AG09309 (cell line): ENCODE data around the gene SDC1.

ENCODE experiments used
- DNase-seq: peaks from one replicate; pipeline ENCODE4 v3.0.0-alpha.2; 2010; ENCODE audit warnings: low read depth
- H3K4me3 ChIP-seq: 2 replicates; pipeline ENCODE4 v1.5.1; 2011; ENCODE audit warnings: mild to moderate bottlenecking, low read depth, low read length, moderate library complexity; ENCODE audit not compliant: control insufficient read depth
- CTCF ChIP-seq: IDR thresholded peaks from 2 replicates; pipeline ENCODE4 v1.5.1; 2011; ENCODE audit warnings: mild to moderate bottlenecking, low read depth, low read length, inconsistent platforms; ENCODE audit not compliant: insufficient read depth, control insufficient read depth; ENCODE audit errors: missing control alignments

Gene SDC1

DNA sequence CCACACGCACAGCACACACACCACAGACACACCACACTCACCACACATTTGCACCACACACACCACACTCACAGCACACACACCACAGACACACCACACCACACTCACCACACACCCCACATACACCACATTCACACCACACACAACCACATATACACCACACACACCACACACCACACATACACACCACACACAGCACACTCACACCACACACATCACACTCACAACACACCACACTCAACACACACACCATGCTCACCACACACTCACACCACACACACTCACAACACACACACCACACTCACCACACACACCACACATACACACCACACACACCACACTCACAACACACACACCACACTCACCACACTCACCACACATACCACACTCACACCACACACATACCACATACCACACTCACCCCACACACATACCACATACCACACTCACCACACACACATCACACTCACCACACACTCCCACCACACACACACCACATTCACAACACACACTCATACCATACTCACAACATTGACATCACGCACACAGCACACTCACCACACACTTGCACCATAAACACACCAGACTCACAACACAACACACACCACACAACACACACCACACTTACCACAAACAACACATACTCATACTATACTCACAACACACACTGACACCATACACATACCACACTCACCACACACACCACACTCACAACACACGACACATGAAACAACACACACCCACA lies 60.0 kb downstream of the SDC1 start:
- no peak for DNase-seq
- no peak for TF ChIP-seq CTCF
- H3K4me3 ChIP-seq: no peak overlapping the region

DNA sequence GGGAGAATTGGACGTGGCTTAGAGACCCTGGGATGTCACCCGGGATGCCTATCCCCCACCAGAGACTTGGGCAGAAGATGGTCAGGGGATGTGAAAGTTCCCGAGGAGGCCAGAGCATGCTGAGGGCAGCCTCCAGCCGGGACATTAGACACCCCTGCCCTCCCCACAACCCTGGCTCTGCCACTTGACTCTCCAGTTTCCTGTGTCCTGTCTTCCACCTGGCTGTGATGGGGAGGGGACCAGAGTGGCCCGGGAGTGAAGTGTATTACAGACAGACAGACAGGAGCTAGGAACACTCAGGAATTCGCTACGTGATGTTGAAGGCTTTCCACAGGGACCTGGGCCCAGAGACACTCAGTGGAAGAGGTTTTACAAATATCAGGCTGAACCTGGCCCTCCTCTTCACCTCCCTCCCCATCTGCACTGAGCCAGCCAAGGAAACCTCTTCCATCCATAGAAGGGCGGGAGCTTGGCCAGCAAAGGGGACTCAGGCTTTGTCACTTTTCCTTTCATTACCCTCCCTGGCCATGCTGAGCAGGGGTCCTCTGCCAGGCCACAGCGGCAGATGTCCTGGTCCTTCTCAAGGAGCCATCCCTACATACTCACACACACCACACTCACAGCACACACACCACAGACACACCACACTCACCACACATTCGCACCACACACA lies 60.7 kb downstream of the SDC1 start:
- H3K4me3 ChIP-seq: no peak overlapping the region
- no peak for TF ChIP-seq CTCF
- DNase-seq: no peak

DNA sequence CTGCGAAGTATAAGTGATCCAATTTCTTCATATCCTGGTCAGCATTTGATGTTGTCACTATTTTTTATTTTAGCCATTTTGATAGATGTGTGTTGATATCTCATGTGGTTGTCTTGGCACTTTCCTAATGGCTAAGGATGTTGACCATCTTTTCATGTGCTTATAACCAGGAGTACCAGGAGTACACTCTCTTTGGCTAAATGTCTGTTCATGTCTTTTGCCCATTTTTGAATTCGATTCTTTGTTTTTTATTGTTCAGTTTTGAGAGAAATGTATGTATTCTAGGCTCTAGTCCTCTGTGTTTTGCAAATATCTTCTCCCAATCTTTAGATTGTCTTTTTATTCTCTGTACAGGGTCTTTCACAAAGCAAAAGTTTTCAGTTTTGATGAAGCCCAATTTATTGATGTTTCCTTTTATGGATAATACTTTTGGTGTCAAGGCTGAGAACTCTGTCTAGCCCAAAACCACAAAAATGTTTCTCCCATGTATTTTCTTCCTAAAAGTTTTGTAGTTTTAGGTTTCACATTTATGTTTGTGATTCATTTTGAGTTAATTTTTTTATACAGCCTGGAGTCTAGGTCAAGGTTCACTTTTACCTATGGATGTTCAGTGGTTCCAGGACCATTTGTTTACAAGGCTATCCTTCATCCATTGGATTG lies 65.4 kb downstream of the SDC1 start:
- DNase-seq: no peak
- H3K4me3 ChIP-seq: no peak overlapping the region
- TF ChIP-seq CTCF: no peak

GRCh38 chr2:20157193-20157891 lies 67.6 kb downstream of the SDC1 start:
- no peak for DNase-seq
- H3K4me3 ChIP-seq: no peak overlapping the region
- TF ChIP-seq CTCF: no peak

GRCh38 chr2:20156836-20157192 lies 68.1 kb downstream of the SDC1 start:
- no peak for TF ChIP-seq CTCF
- no peak overlapping the region for H3K4me3 ChIP-seq
- no peak for DNase-seq

DNA sequence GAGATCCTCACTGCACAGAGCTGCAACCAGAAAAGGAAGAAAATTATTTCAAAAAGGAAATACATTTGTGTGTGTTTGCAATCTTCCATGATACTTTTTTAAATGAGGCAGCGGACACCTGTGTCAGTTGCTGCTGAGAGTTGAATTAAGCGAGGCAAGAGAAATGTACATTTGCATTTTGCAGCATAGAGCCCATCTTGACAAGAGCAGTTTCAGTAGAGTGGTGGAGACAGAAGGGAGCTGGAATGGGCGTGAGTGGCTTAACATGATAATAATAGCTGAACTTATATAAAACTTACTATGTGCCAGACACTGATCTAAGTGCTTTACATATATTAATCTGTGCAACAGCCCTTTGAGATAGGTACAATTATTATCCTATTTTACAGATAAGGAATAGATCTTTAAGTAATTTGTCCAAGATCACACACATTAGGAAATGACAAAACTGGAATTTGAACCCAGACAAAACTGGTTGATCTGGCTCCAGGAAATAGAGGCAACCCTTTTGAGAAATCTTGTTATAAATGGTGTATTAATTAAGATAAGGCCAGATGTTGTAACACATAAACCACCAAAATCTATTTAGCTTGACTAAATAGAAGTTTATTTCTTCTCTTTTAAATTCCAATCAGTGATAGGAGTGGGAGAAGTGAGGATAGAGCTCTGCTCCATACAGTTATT lies 68.7 kb downstream of the SDC1 start:
- TF ChIP-seq CTCF: no peak

More for the DNA sequence above, 68.7 kb downstream of the SDC1 start:
- DNase-seq: no peak
- no peak overlapping the region for H3K4me3 ChIP-seq
